Measurements from ENCODE around the gene SCN4B.

SCN4B gene

GRCh38 chr11:118092907-118093571, 59.6 kb downstream of the SCN4B start:
- no peaks in the 10 kb centered on the region for H3K9me3 ChIP-seq (ENCODE audit: control insufficient read depth, insufficient read depth, low read length)
- no peaks in the 10 kb centered on the region for H3K36me3 ChIP-seq (ENCODE audit: control insufficient read depth, insufficient read depth, low read length)
- no peak overlapping the region for H3K27ac ChIP-seq (ENCODE audit: low read depth, low read length)
- H3K4me3 ChIP-seq (ENCODE audit: low read depth, low read length): no peak overlapping the region
- H3K27me3 ChIP-seq (ENCODE audit: control insufficient read depth, insufficient read depth, low read length): no peaks in the 10 kb centered on the region
- no peaks in the 10 kb centered on the region for H3K4me1 ChIP-seq (ENCODE audit: control insufficient read depth, insufficient read depth, low read length)
- H3K9ac ChIP-seq (ENCODE audit: low read depth, low read length): no peak overlapping the region

GRCh38 chr11:118091690-118092089, 60.9 kb downstream of the SCN4B start:
- Histone ChIP-seq H3K4me1 (ENCODE audit: control insufficient read depth, insufficient read depth, low read length) (no peaks in the 10 kb centered on the region), H3K4me3 (ENCODE audit: low read depth, low read length) (no peak overlapping the region), H3K27ac (ENCODE audit: low read depth, low read length) (no peak overlapping the region), H3K9ac (ENCODE audit: low read depth, low read length) (no peak overlapping the region), H3K9me3 (ENCODE audit: control insufficient read depth, insufficient read depth, low read length) (no peaks in the 10 kb centered on the region), H3K36me3 (ENCODE audit: control insufficient read depth, insufficient read depth, low read length) (no peaks in the 10 kb centered on the region), H3K27me3 (ENCODE audit: control insufficient read depth, insufficient read depth, low read length) (no peaks in the 10 kb centered on the region)

- H3K9ac ChIP-seq (ENCODE audit: low read depth, low read length): no peak overlapping the region
- H3K36me3 ChIP-seq (ENCODE audit: control insufficient read depth, insufficient read depth, low read length): no peaks in the 10 kb centered on the region
- no peaks in the 10 kb centered on the region for H3K27me3 ChIP-seq (ENCODE audit: control insufficient read depth, insufficient read depth, low read length)
- H3K4me3 ChIP-seq (ENCODE audit: low read depth, low read length): no peak overlapping the region
- no peak overlapping the region for H3K27ac ChIP-seq (ENCODE audit: low read depth, low read length)
- no peaks in the 10 kb centered on the region for H3K4me1 ChIP-seq (ENCODE audit: control insufficient read depth, insufficient read depth, low read length)
- H3K9me3 ChIP-seq (ENCODE audit: control insufficient read depth, insufficient read depth, low read length): no peaks in the 10 kb centered on the region
These were observed 62.0 kb downstream of the SCN4B start for GRCh38 chr11:118090545-118091162.

GRCh38 chr11:118088531-118088930, 64.1 kb downstream of the SCN4B start:
- H3K4me3 ChIP-seq (ENCODE audit: low read depth, low read length): no peak overlapping the region
- H3K36me3 ChIP-seq (ENCODE audit: control insufficient read depth, insufficient read depth, low read length): no peaks in the 10 kb centered on the region
- no peak overlapping the region for H3K27ac ChIP-seq (ENCODE audit: low read depth, low read length)
- H3K9ac ChIP-seq (ENCODE audit: low read depth, low read length): no peak overlapping the region
- H3K9me3 ChIP-seq (ENCODE audit: control insufficient read depth, insufficient read depth, low read length): no peaks in the 10 kb centered on the region
- no peaks in the 10 kb centered on the region for H3K4me1 ChIP-seq (ENCODE audit: control insufficient read depth, insufficient read depth, low read length)
- H3K27me3 ChIP-seq (ENCODE audit: control insufficient read depth, insufficient read depth, low read length): no peaks in the 10 kb centered on the region

GRCh38 chr11:118087931-118088330, 64.7 kb downstream of the SCN4B start:
- H3K4me3 ChIP-seq (ENCODE audit: low read depth, low read length): no peak overlapping the region
- H3K4me1 ChIP-seq (ENCODE audit: control insufficient read depth, insufficient read depth, low read length): peaks cover 3% of the 10 kb centered on the region; the same call in 1 of the 2 replicates
- H3K9ac ChIP-seq (ENCODE audit: low read depth, low read length): no peak overlapping the region
- no peaks in the 10 kb centered on the region for H3K27me3 ChIP-seq (ENCODE audit: control insufficient read depth, insufficient read depth, low read length)
- no peaks in the 10 kb centered on the region for H3K36me3 ChIP-seq (ENCODE audit: control insufficient read depth, insufficient read depth, low read length)
- H3K27ac ChIP-seq (ENCODE audit: low read depth, low read length): no peak overlapping the region
- H3K9me3 ChIP-seq (ENCODE audit: control insufficient read depth, insufficient read depth, low read length): no peaks in the 10 kb centered on the region

- Histone ChIP-seq H3K27ac (ENCODE audit: low read depth, low read length) (no peak within 1 kb of the TSS), H3K9ac (ENCODE audit: low read depth, low read length) (no peak within 1 kb of the TSS), H3K27me3 (ENCODE audit: control insufficient read depth, insufficient read depth, low read length) (no peaks in the 10 kb centered on the region), H3K4me1 (ENCODE audit: control insufficient read depth, insufficient read depth, low read length) (peaks cover 7% of the 10 kb centered on the region; the same call in 1 of the 2 replicates), H3K9me3 (ENCODE audit: control insufficient read depth, insufficient read depth, low read length) (no peaks in the 10 kb centered on the region), H3K36me3 (ENCODE audit: control insufficient read depth, insufficient read depth, low read length) (no peaks in the 10 kb centered on the region), H3K4me3 (ENCODE audit: low read depth, low read length) (no peak within 1 kb of the TSS)
These were observed 65.5 kb downstream of the SCN4B start, which contains the start of gene SMIM35 for GRCh38 chr11:118086913-118087768. Gene SMIM35, minus strand, starts transcription at chr11:118086963. Its CDS starts 206 bp downstream, at chr11:118086757.

GRCh38 chr11:118084656-118085055, 68.0 kb downstream of the SCN4B start:
- H3K9ac ChIP-seq (ENCODE audit: low read depth, low read length): no peak overlapping the region
- H3K4me1 ChIP-seq (ENCODE audit: control insufficient read depth, insufficient read depth, low read length): peaks cover 7% of the 10 kb centered on the region; the same call in 1 of the 2 replicates
- H3K4me3 ChIP-seq (ENCODE audit: low read depth, low read length): no peak overlapping the region
- H3K27me3 ChIP-seq (ENCODE audit: control insufficient read depth, insufficient read depth, low read length): no peaks in the 10 kb centered on the region
- no peaks in the 10 kb centered on the region for H3K36me3 ChIP-seq (ENCODE audit: control insufficient read depth, insufficient read depth, low read length)
- H3K27ac ChIP-seq (ENCODE audit: low read depth, low read length): no peak overlapping the region
- H3K9me3 ChIP-seq (ENCODE audit: control insufficient read depth, insufficient read depth, low read length): no peaks in the 10 kb centered on the region

- peaks cover 7% of the 10 kb centered on the region; the same call in 1 of the 2 replicates for H3K4me1 ChIP-seq (ENCODE audit: control insufficient read depth, insufficient read depth, low read length)
- H3K27ac ChIP-seq (ENCODE audit: low read depth, low read length): no peak overlapping the region
- H3K9me3 ChIP-seq (ENCODE audit: control insufficient read depth, insufficient read depth, low read length): no peaks in the 10 kb centered on the region
- no peak overlapping the region for H3K9ac ChIP-seq (ENCODE audit: low read depth, low read length)
- no peaks in the 10 kb centered on the region for H3K36me3 ChIP-seq (ENCODE audit: control insufficient read depth, insufficient read depth, low read length)
- H3K4me3 ChIP-seq (ENCODE audit: low read depth, low read length): no peak overlapping the region
- no peaks in the 10 kb centered on the region for H3K27me3 ChIP-seq (ENCODE audit: control insufficient read depth, insufficient read depth, low read length)
These were observed 68.4 kb downstream of the SCN4B start for GRCh38 chr11:118084247-118084646.
